Activated CD4-positive, alpha-beta T cell treated with anti-CD3 and anti-CD28 coated beads for 48 hours (primary cell): ENCODE data around the gene TLR6.

Experiments
- DNase-seq: peaks from one replicate; pipeline ENCODE4 v3.0.0-alpha.2; 2020

TLR6 gene

DNA sequence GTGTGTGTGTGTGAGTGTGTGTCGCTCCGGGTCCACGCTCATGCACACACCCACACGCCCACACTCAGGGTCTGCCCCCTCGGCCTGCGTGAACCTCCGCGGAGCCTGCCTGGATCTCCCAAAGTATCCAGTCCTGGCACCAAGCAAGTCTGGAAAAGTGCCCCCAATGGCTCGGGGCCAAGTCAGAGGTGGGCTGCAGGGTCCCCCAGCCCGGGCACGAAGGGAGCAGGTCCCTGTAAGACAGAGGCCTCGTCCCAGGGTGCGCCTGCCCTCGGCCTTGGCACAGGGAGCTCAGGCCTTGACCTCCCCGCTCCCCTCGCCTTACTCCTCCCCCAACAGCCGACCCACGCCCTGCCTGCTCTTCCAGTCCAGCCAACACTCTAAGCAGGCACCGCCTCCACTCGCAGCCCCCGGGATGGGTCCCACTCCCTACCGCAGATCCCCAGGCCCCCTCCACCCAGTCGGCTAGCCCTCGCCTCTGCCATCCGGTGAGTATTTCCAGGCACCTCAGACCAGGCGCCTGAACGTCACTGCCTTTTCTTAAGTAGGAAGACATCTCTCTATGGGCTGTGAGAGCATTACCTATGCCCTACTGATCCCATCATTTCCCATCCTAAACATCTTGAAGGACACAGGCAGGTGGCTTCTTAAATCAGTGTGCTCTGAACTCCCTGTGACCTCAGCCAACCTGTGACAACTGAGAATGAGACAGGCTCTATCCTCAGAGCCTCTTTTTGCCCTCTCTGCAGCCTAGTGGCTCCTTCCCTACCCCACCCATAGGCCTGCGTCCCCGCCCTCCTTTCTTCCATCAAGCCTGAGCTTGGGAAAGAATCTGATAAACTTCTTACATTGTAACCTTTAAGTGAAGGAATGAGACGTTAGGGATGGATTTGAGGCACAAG, 11.7 kb upstream of the TLR6 start:
- no peak for DNase-seq

DNA sequence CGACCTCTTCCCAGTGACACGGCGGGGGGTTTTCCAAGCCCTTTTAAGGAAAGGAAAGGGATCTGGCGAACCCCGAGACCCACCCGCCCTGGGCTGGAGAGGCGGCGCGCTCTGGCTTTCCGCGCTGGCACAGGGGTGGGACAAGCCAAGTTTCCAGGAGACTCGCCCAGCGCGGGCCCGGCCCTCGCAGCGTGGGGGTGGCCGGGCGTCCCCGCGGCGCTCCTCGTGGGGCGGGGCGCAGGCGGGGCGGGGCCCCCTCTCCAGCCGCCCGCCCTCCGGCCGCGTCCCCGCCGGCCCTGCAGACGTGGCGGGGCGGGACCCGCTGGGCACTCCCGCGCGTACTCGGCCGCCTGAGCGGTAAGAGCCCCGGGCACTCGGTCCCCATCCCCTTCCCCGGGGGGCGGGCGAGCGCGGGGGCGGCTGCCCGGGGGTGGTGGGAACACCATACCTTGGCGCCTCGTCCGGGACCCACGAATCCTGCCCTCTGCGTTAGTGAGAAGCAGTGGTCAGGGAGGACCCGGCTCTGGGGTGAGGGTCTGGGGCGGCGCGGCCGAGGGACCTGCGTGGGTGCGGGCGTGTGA, 11.0 kb upstream of the TLR6 start, which contains the start of gene FAM114A1:
Gene FAM114A1 (plus strand): TSS at position 329 of the 581 bp plus-strand sequence. CDS start 10,273 bp downstream, outside the sequence.
- DNase-seq: peak; percentile 36

DNA sequence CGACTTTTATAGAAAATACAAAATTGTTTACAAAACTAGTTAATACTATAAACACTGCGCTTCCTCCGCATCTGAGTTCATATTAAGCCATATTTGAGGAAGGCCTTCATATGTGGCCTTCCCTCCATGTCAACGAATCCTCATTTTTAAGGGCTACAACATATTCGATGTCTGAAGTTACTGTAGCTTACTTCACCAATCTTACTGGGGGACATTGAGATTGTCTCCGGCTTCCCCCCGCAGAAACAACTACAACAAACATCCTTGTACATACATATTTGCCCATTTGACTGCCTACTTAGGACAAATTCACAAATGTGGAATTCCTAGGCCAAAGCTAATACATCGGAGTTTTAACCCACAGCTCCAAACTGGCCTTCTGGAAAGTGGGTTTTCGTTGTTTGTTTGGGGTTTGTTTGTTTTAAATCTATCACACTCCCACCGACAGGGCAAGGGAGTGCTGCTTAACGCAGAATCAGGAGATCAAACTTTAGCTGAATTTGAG, 10.4 kb upstream of the TLR6 start:
- no peak for DNase-seq

DNA sequence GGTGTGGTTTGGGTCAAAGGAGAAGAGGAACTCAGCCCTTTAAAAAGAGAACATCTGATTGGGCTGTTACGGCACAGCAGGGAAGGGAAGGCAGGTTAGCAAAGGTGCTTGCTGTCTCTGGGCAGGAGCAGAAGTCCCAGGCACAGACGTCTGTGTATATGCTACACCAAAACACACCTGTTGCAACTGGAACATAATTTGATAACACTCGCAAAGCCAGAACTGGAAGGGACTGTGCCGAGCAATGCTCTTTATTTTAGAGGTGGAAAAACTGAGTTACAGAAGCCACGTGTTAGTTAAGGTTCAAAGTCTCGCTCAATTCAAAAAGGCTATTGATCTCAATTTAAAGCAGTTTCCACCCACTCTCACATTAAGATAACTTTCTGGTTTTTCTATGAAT, 8.8 kb upstream of the TLR6 start:
- no peak for DNase-seq

DNA sequence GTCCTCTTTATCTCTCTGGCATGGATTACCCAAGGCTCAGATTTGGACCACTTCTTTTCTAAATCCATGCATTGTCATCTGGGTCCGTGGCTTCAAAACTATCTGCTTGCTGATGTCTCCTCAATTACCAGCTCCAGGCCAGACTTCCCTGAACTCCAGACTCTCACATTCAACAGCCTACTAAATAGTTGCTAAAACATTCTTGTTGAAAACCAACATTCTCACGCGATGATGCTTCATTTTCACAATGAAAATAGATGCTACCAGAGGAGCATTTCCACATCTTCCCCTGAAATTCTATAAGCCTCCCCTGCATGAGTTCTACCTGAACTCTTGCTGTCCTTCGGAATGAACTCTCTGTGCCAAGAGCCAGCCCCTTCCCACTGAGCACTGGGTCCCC, 5.2 kb upstream of the TLR6 start:
- DNase-seq: no peak

DNA sequence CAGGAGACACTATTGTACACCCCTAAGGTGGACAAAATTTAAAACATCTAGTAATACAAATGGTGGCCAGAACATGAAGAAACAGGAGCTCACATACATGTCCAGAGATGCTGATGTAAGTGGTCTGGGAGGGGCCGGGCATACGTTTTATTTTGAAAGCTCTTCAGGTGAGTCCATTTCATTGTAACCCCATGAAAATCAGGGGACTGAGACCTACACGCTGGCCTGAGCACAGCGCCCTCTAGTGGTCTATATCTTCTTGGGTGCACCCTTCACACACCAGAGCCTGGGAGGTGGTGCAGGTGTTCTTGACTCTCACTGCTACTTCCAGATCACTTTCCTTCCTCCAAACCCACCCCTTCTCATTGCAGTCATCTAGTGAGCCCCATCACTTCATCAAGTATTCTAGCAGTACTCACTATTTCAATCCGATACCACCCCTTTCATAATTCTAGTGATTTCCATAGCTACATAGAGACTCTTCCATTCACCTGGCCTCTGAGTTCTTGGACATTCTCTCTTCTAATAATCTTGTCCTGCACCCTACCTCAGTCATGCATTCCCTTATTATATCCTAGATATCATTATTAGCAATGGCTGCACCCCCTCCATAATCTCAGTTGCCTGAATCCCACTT, 4.3 kb upstream of the TLR6 start:
- peak; percentile 78 for DNase-seq

DNA sequence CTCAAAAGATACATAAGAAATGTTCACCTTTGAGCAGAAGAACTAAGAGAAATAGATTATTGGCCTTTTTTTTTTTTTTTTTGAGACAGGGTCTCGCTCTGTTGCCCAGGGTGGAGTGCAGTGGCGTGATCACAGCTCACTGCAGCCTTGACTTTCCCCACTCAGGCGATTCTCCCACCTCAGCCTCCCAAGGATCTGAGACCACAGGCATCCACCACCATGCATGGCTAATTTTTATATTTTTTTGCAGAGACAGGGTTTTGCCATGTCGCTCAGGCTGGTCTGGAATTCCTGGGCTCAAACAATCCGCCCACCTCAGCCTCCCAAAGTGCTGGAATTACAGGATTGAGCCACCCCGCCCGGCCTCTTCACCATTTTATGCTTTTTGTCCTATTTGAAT, 2.9 kb upstream of the TLR6 start:
- DNase-seq: no peak

DNA sequence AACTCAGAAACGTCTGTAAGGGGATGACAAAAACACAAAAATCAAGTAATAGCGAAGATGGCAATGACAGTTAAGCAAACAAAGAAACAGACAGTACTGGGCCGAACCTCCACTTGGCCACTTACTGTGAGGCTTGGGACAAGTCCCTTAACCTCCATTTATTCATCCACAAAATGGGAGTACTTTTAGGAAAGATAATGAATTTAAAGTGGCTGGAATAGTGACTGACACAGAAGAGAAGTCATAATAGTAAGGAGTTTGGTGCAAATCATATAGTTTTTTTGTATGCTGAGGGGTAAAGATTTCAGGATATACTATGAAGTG, 1.4 kb upstream of the TLR6 start:
- DNase-seq: no peak

DNA sequence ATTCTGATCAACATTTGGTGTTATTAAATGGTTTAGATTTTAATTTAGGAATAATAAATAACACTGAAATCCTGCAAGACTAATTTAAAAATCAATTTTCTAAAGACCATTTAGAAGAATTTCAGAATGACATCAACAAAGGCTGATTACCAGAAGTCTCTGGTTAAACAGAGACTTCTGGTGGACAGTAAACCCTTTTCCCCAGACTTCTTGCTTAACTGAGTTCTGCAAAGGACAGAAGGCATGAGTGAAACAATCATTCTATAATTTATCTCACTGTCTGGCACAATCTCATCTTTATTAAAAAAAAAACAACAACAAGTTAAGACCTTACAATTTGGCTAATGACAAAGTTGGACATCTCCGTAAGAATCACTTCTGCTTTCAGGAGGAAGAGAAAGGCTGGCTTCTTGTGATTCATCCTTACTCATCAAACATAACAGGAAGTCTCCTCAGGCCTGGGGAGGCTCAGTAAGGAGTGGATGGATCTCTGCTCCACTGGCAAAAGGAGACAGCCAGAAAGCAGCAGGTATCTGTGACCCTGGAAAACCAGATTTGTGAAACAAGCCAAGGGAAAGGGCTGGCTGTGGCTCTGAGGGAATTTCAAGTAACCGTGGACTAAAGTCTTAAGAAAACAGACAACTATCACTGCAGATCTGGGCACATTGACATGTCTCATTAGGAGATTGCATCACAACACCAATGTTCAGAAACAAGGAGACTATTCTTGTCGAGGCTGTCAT, 908 bp upstream of the TLR6 start:
- DNase-seq: peak; percentile 56

DNA sequence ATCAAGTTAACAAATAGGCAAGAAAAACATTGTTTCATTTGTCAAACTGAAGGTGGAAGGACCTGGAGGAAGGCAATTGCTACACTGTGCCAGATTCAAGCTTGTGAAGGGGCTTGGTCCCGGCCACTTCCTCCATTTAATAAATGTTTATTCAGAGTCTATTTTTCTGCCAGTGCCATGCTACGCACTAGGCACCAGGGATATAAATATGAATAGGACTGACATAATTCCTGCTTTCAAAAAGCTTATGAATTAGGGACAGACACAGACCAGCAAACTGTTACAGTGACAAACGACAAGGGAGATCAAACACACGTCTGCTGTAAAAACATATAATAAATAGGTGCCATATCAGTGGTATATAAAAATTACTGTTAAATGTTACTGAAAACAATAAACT, 571 bp downstream of the TLR6 start:
- DNase-seq: no peak

DNA sequence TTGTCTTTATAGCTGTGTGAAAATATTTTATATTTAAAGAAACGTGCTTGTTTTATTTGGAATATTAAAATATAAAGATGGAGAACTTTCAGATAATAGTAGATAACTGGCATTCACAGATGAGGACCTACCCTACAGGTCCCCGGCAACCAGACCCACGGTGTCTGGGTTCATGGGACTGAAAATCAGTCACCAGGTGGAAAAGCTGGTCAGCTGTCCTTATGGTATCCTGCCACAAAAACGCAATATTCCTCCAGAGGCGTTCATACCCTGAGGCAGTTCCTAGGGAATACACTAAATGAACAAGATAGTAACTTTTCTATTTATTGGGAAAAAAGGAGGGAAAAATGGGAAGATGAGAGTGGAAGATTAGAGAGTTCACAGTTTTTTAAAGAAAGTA, 1.2 kb downstream of the TLR6 start:
- DNase-seq: no peak

DNA sequence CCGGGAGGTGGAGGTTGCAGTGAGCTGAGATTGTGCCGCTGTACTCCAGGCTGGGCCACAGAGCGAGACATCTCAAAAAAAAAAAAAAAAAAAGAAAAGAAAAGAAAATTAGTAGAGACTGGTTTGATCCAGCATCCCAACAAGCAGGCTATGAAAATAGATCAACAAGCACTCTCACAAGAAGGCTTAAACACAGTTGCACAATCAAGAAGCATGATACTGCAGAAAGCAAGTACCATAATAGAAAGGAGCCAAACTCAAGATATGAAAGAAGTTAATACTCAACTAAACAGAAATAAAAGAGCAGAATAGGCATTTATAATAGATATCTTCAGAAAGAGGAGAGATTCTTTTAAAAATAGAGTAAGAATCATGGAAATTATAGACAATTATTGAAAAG, 10.6 kb downstream of the TLR6 start:
- no peak for DNase-seq

DNA sequence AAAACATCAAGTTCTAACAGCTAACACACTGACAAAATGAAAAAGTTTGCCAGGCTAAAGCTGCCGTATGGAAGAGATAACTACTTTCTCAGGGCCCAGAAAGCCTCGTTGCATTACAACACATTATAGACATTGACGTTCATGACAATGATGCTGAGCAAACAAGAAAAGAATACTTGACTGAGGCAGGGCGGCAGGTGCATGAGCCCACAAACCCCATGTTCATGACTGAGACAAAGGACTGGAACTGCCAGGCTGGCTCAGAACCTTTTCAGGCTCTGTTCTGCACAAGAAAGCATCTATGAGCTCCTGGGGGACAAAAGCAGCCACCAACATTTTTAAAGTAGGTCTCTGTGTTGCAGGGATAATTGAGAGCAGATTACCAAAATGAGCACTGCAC, 13.6 kb downstream of the TLR6 start:
- no peak for DNase-seq

DNA sequence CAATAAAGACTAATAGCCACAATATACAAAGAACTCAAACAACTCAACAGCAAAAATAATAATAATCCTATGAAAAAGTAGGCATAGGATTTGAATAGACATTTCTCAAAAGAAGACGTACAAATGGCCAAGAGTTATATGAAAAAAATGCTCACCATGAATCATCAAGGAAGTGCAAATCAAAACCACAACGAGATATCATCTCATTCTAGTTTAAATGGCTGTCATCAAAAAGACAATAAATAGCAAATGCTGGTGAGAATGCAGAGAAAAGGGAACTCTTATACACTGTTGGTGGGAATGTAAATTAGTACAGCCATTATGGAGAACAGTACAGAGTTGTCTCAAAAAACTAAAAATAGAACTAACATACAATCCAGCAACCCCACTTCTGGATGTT, 18.8 kb downstream of the TLR6 start:
- no peak for DNase-seq

DNA sequence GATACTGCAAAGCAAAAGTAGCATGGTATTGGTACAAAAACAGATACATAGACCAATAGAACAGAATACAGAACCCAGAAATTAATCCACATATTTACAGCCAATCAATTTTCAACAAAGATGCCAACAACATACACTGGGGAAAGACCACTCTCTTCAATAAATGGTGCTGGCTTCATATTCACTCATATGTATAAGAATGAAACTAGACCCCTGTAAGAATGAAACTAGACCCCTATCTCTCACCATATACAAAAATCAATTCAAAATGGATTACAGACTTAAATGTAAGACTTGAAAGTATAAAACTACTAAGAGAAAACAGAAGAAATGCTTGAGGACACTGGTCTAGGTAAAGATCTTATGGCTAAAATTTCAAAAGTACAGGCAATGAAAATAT, 19.3 kb downstream of the TLR6 start:
- DNase-seq: no peak

DNA sequence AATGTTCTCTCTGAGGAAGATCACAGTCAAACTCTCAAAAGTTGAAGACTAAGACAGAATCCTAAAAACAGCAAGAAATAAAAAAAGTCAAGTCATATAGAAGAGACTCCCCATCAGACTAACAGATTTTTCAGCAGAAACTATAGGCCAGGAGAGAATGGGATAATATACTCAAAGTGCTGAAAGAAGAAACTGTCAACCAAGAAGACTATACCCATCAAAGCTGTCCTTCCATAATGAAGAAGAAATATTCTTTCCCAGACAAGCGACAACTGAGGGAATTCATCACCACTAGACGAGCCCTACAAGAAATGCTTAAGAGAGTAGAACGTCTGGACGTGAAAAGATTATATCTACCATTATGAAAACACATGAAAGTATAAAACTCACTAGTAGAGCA, 22.0 kb downstream of the TLR6 start:
- DNase-seq: no peak

DNA sequence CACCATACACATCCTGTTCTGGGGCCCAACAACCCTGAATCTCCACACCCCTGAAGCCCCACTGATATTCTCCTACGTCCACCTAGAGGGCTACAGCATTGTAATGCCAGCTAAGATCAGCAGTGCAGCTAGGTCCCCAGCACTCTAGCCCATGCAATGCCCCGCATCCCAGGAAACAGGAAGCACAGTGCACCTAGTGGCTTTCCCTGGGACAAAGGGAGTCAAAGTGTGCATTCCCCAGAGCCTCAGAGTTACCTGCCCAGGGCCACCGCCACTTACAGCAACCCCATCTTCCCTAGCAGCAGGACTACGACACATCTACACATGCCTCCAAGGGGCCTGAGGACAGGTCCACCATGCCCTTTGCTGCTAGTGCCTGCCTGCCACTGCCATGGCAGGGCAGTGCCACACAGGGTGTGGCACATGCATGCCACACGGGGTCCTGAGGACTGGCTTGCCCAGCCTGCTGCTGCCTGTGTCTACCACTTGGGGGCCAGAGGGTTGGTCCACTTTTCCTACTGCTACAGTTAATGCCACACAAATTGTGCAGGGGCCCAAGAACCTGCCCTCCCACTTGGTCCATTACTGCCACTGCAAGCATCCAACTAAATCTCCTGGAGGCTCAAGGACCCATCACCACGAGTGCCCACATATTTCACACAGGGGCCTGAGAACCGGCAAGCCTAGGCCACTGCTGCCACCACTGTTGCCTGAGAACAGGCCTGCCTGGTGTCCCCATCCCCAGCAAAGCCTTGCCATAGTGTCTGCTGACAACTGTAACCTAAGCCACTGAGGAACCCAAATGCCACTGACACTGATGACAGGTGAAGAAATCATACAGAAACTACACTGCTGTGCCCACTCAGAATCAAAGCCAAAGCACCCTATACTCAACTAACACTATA, 23.7 kb downstream of the TLR6 start:
- peak; percentile 6 for DNase-seq

DNA sequence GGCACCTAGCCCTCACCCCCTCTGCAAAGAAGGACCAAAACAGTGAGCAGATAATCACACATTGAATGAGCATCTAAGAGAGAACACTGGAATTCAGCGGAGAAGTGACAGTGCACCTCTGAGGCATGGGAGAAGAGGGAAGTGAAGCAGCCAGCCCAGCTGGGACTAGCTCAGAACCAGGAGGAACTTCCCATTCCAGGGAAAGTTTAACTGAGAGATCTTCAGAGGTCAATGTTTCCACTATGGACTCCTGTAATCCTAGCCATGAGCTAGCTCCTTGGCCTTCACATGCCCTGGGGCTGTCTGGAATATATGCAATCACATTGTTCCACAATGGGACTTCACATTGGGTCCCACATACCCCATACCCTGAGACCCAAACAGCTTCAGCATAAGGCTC, 24.4 kb downstream of the TLR6 start:
- DNase-seq: no peak

DNA sequence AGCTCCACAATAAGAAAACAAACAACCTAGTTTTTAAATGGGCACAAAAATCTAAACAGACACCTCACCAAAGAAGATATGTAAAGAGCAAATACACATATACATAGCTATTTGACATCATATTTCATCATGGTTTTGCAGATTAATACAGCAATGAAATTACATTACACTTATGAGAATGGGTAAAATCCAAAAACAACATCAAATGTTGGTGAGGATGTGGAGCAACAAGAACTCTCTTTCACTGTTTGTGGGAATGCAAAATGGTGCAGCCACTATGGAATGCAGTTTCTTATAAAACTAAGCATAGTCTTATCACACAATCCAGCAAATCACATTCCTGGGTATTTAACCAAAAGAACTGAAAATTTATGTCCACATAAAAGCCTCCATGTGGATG, 25.0 kb downstream of the TLR6 start:
- DNase-seq: no peak

DNA sequence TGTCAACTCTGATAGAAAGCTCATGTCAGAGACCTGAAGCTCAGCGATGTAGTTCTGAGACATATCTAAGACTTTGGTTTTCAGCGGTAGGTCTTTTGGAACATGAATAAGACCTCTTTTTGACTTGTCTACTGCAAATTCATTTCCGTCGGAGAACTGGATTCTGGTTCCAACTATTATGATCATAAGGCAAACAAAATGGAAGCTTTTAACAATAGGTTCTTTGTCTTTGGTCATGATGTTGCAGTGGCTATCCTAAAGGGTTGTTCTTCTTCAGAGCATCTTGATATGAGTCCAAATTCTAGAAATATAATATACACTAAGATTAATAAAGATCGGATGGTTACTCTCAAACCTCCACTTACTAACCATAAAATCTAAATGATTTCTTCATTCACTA, 27.4 kb downstream of the TLR6 start:
- no peak for DNase-seq

DNA sequence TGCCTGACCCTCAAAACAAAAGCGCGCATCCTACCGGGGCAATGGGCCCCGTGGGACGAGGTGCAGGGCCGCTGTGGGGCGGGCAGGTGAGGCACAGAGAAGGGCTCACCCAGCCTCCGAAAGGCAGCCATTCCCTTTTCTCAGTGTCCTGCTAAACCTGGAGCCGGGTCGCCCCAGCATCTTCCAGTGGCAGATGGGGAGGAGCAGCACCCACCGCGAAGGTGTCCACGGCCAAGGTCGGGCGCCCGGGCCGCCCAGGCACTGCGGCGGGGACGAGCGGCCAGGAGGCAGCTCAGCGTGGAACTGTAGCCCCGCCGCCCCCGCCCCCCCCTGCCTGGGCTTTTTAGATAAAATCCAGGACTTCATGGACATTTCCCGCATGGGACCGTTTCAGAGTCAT, 32.9 kb downstream of the TLR6 start:
- no peak for DNase-seq

DNA sequence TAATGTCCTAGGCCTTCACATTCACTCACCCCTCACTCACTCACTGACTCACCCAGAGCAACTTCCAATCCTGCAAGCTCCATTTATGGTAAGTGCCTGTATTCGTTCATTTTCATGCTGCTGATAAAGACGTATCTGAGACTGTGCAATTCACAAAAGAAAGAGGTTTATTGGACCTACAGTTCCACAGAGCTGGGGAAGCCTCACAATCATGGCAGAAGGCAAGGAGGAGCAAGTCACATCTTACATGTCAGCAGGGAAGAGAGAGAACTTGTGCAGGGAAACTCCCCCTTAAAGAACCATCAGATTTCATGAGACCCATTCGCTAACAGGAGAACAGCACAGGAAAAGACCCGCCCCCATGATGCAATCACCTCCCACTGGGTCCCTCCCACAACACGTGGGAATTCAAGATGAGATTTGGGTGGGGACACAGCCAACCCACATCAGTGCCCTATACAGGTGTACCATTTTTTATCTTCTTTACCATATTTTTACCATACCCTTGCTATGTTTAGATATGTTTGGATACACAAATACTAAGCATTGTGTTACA, 33.8 kb downstream of the TLR6 start:
- no peak for DNase-seq
